ENCODE data around the gene VEGFC. TPM values are rescaled to one million over a fixed set of nuclear protein-coding genes. Genes with fewer than 3 reads are reported as not detected.

Gene VEGFC
- total and polyA plus RNA-seq, 10 of the 15 experiments (the other 5 are each of a cell fraction or from before 2014, with no cell fraction given) = 0.03 to 0.04 TPM; not detected in 8

DNA sequence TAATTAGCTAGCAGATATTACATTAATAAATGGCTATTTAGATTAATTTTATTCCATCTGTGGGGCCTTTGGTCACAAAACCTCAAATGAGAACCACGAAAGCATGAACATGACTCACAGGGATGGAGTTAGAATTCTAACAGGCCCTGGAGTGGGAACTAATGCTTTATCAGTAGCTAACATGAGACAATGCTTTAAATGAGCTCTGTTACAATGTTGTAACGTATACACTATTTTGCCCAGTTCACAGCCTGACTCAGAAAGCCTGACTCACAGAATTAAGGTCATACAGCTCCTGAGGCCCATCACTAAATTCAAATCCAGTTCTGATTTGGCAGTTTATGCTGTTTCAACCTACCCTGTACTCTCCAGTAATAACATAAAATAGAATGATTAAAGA is 23.2 kb downstream of the VEGFC start:
- no peak for TF ChIP-seq MXI1 (IDR thresholded peaks at IDR 0.05; ENCODE audit: low read depth, low read length)
- TF ChIP-seq EED (IDR thresholded peaks at IDR 0.05; ENCODE audit: low read depth) = no peak
- no peak for TF ChIP-seq MEF2A (IDR thresholded peaks at IDR 0.05; ENCODE audit: insufficient read depth, low read depth, low read length)
- no peak for TF ChIP-seq SUZ12 (IDR thresholded peaks at IDR 0.05; ENCODE audit: unreplicated experiment)
- TF ChIP-seq KLF5 (IDR thresholded peaks at IDR 0.05; ENCODE audit: partially characterized antibody) = no peak
- TF ChIP-seq CBX5 (IDR thresholded peaks at IDR 0.05; ENCODE audit: low read depth) = no peak
- TF ChIP-seq RBBP5 (conservative IDR thresholded peaks at IDR 0.05) = no peak
- no peak for TF ChIP-seq ETV6 (conservative IDR thresholded peaks at IDR 0.05 in 1 of 2, IDR thresholded peaks at IDR 0.05 in 1 of 2; ENCODE audit: borderline replicate concordance in 1 of 2, low read depth in 1 of 2)
- TF ChIP-seq, protein P1, sequence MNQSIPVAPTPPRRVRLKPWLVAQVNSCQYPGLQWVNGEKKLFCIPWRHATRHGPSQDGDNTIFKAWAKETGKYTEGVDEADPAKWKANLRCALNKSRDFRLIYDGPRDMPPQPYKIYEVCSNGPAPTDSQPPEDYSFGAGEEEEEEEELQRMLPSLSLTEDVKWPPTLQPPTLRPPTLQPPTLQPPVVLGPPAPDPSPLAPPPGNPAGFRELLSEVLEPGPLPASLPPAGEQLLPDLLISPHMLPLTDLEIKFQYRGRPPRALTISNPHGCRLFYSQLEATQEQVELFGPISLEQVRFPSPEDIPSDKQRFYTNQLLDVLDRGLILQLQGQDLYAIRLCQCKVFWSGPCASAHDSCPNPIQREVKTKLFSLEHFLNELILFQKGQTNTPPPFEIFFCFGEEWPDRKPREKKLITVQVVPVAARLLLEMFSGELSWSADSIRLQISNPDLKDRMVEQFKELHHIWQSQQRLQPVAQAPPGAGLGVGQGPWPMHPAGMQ (IDR thresholded peaks at IDR 0.05; ENCODE audit: borderline replicate concordance) = no peak
- TF ChIP-seq TARDBP (IDR thresholded peaks at IDR 0.05; ENCODE audit: borderline replicate concordance) = no peak
- no peak for TF ChIP-seq ZNF622 (IDR thresholded peaks at IDR 0.05)
- no peak for TF ChIP-seq ZBED1 (IDR thresholded peaks at IDR 0.05; ENCODE audit: borderline replicate concordance)
- TF ChIP-seq, protein P2, sequence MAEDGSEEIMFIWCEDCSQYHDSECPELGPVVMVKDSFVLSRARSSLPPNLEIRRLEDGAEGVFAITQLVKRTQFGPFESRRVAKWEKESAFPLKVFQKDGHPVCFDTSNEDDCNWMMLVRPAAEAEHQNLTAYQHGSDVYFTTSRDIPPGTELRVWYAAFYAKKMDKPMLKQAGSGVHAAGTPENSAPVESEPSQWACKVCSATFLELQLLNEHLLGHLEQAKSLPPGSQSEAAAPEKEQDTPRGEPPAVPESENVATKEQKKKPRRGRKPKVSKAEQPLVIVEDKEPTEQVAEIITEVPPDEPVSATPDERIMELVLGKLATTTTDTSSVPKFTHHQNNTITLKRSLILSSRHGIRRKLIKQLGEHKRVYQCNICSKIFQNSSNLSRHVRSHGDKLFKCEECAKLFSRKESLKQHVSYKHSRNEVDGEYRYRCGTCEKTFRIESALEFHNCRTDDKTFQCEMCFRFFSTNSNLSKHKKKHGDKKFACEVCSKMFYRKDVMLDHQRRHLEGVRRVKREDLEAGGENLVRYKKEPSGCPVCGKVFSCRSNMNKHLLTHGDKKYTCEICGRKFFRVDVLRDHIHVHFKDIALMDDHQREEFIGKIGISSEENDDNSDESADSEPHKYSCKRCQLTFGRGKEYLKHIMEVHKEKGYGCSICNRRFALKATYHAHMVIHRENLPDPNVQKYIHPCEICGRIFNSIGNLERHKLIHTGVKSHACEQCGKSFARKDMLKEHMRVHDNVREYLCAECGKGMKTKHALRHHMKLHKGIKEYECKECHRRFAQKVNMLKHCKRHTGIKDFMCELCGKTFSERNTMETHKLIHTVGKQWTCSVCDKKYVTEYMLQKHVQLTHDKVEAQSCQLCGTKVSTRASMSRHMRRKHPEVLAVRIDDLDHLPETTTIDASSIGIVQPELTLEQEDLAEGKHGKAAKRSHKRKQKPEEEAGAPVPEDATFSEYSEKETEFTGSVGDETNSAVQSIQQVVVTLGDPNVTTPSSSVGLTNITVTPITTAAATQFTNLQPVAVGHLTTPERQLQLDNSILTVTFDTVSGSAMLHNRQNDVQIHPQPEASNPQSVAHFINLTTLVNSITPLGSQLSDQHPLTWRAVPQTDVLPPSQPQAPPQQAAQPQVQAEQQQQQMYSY (CRISPR knock-in tag; IDR thresholded peaks at IDR 0.05) = no peak
- TF ChIP-seq RELA (IDR thresholded peaks at IDR 0.05; ENCODE audit: borderline replicate concordance, partially characterized antibody) = no peak
- TF ChIP-seq POU2F2 (IDR thresholded peaks at IDR 0.05; ENCODE audit: borderline replicate concordance, low read depth, low read length) = no peak
- Histone ChIP-seq H3K4me2 (ENCODE audit: control insufficient read depth, insufficient read depth) (no peak overlapping the region), H3K4me1 (ENCODE audit: control insufficient read depth, insufficient read depth, low read length) (no peaks in the 10 kb centered on the region), H3K9me3 (replicated peaks; ENCODE audit: control insufficient read depth, insufficient read depth, low read length) (no peaks in the 10 kb centered on the region), H2AFZ (ENCODE audit: control insufficient read depth, low read depth, low read length) (no peak overlapping the region), H4K20me1 (ENCODE audit: control insufficient read depth, insufficient read depth) (no peaks in the 10 kb centered on the region), H3K9ac (ENCODE audit: control insufficient read depth, insufficient read depth, low read length) (no peak overlapping the region), H3K36me3 (ENCODE audit: control insufficient read depth in 2 of 2, insufficient read depth in 2 of 2, low read length in 1 of 2) (no peaks in the 10 kb centered on the region), H3K27me3 (replicated peaks in 1 of 2; ENCODE audit: control insufficient read depth in 2 of 2, insufficient read depth in 2 of 2, low read length in 1 of 2) (no peaks in the 10 kb centered on the region), H3K27ac (ENCODE audit: control insufficient read depth, insufficient read depth) (no peak overlapping the region), H3K79me2 (ENCODE audit: control insufficient read depth, insufficient read depth, low read length) (no peaks in the 10 kb centered on the region), H3K4me3 (no peak overlapping the region)
- ATAC-seq (no peak), DNase-seq (ENCODE audit: low read depth, low spot score) (no peak), FAIRE-seq (no peak)
- intact Hi-C loops (cut with micrococcal nuclease; ENCODE audit: unreplicated experiment) (no loop called here), in situ Hi-C loops (cut with MboI) (no loop called here)
- RAD21 ChIA-PET (ENCODE audit: unreplicated experiment) = no interaction called here
- 0% methylated on average over 2 of the region's 2 CpGs for whole genome bisulfite sequencing (ENCODE audit: insufficient coverage, insufficient replicate concordance, low lambda C conversion rate, missing lambda C conversion rate)
- CTCF ChIA-PET = interaction anchor here (0.9 to 1.0 kb wide), 2 partner anchors 11 to 278 kb away, joined by 3 read pairs; no protein-coding TSS in a partner anchor
- SMC1A ChIA-PET (ENCODE audit: uncharacterized antibody, unreplicated experiment) = interaction anchor here (0.9 kb wide), 2 partner anchors 9 to 13 kb away, joined by 3 to 4 read pairs; no protein-coding TSS in a partner anchor
- no TSS peak for BruUV-seq (replicated peaks)
- POLR2A ChIA-PET = no interaction called here
